ENCODE data around the gene ZNF784.
A peak's percentile ranks its signal among the peaks of the same experiment; 100 is the strongest.

Gene ZNF784

DNA sequence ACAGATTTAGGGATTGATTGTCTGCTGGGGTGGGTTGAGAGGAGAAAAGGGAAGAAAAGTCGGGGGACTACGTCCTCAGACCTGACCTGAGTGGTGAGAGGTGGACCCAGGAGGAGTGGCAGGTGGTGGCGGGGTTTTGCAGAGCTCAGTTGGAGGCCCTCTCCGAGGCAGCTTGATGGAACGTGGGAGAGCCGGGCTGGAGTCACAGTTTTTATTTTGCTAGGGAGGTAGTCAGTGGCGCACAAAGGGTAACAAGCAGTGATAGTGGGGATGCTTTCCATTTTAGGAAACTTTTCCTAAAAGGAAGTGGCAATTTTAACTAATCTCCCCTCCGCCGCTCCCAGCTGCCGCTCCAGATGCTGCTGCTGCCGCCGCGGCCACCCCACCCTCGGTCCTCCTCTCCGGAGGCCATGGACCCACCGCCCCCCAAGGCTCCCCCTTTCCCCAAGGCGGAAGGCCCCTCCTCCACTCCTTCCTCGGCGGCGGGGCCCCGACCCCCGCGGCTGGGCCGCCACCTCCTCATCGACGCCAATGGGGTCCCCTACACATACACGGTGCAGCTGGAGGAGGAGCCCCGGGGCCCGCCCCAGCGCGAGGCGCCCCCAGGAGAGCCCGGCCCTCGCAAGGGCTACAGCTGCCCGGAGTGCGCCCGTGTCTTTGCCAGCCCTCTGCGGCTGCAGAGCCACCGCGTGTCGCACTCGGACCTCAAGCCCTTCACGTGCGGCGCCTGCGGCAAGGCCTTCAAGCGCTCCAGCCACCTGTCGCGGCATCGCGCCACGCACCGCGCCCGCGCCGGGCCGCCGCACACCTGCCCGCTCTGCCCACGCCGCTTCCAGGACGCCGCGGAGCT is 18.0 kb upstream of the ZNF784 start:
- peak; percentile 48 for DNase-seq

DNA sequence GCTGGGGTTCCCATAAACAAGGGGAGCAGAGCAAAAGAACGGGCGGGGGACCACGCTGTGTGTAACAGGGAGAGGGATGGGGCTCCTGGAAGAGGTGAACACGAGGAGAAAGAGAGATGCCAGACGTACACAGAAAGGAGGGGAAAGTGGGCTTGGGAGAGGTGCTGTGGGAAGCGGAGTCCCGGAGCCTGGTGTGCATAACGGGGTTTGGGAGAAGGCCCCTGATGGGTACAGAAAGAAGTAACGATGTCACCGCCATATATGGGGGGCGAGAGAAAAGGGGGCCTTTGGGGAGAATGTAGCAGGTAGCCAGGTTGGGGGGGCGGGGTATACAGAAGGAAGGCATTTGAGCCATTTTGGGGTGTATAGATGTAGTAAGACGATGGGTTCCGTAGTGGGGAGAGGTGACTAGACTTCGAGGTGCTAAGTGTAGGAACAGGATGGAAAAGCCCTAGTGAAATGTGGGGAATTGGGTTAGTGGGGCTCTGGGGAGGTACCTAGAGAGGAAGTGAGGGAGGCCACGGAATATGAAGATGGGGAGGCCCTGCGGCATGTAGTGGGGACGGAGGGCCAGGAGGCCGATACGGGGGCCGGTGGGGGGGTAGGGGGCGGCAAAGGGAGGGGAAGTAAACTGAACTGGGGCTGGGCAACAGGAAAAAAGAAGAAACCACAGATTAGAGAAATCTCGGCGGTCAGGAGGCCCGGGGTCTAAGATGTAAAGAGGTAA is 17.2 kb upstream of the ZNF784 start:
- DNase-seq: peak; percentile 48

DNA sequence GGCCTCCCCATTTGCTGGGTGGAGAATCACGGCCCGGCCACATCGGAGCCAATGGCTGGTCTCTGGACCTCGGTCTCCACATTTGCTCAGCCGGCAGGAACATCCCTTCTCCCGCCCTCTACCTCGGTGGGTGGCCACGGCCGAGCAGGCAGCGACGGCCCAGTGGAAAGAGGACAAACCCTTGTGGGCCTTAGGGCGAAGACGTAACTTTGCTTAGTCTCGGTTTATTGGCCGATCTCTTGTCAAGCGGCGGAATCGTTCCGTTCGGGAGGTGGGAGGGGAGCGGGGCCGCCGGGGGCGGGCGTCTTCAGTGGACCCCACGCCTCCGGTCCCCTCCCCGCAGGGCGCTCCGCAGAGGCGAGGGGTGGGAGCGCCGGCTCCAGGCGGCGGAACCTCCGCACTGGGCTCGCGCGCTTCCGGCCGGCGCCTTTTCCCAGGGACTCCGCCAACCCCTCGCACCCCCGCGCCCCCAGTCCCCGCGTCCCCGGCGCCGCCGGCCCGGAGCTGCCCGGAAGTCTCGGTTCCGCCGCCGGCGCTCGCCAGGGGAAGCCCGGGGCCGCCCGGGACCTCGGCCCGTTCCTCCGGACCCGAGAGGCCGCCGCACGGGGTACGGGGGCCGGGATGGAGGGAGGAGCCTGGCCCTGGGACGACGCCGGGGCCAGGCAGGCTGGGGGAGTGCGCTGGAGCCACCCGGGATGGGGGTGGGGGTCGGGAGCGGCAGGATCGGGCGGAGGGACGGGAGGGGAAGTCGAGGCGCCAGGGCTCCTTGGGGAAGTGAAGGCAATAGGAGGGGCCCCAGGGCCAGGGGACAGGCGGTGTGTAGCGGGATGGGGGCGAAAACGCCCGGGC is 16.4 kb upstream of the ZNF784 start, which contains the start of gene ZNF580:
ZNF580 (plus strand) TSS at position 426 of the 849 bp plus-strand sequence. CDS start 1,507 bp downstream, outside the sequence.
- DNase-seq: peak; percentile 86

DNA sequence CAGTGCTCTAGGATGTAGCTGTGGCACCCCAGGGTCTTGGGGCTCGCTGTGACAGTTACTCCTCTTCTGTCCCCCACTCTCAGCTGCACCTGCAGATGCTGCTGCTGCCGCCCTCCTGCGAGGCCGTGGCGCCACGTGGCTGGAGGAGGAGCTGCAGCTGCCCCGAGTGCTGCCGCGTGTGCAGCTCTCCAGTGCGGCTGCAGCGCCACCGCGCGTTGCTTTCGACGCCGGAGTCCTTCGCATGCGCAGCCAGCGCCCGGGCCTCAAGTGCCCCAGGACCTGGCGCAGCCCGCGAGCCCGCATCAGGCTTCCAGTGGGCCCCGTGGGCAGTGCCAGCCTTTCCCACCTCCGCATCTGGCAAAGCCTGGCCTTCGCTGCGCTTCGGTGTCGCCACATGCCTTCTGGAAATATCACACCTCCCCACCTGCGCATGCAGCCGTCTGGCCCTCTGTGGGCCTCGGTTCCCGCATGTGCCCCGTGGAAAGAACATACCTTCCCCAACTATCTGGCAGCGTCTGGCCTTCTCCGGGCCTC is 15.7 kb upstream of the ZNF784 start:
- peak; percentile 88 for DNase-seq

DNA sequence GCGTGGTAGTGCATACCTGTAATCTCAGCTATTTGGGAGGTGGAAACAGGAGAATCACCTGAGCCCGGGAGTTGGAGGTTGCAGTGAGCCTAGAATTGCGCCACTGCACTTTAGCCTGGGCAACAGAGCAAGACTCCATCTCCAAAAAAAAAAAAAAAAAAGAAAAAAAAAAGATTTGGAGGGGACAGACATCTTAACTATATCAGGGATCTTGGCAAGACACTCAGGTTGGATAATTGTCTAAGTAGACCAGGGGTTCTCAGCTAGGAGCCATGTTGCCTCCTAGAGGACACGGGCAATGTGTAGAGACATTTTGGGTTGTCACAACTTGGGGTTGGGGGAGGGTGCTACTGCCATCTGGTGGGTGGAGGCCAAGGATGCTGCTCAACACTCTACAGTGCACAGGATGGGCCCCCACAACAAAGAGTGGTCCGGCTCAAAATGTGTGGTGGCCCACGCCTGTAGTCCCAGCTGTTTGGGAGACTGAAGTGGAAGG is 14.5 kb upstream of the ZNF784 start:
- peak; percentile 89 for DNase-seq

DNA sequence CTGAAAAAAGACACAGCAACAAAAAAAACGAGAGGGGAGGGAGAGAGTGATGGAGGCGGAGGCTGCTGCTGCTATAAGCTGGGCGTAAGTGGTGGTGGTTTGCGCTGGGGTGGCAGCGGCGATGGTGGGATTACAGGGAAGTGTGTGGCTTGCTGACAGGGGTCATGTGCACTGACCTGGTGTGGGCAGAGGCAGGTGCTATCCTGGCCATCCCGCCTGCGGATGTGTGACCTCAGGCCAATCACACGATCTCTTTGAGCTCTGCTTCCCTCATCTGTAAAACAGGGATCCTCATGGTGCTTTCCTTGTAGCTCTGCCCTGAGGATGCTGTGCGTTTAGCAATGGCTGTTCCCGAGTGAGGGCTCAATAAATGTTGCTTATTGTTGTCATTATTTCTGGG is 13.2 kb upstream of the ZNF784 start:
- no peak for DNase-seq

DNA sequence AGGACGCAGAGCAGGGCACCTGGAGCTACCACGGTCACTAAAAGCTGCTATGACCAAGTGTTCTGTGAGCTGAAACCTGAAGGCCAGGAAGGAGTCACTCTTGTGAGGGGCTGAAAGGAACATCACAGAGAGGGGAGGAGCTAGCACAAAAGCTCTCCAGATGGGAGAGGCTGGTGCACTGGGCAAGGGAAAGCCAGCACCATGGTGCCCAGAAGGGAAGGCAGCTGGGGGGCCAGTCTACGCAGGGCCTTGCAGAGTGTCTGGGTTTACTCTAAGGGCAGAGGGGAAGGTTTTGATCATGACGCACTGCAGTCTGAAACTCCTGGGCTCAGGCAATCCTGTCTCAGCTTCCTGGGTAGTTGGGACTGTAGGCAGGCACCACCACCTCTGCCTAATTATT is 12.4 kb upstream of the ZNF784 start:
- DNase-seq: no peak

DNA sequence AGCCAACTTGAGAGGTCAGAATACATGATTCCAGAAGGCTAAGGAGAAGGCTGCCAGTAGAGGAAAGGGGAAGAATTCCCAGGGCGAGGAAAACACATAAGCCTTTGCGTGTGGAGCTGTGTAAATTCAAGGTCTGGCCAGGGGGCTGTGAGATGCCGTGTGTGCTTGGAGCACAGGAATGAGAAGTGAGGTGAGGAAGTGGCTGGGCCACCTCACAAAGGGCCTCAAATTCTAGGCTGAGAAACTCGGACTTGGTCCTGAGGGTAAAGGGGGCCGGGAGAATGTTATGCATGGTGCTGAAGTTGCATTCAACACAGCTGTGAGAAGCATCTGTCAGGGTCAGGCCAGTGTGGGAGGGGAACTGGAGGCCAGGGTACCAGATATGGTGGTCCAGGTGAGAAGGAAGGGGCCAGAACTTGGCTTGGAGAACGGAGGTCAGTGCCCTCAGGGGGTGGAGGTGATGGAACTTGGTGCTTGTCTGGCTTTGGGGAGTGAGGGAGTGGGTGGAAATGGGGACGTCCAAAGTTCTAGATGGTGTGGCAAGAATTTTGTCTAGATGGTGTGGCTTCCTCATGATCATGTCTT is 11.6 kb upstream of the ZNF784 start:
- DNase-seq: no peak

DNA sequence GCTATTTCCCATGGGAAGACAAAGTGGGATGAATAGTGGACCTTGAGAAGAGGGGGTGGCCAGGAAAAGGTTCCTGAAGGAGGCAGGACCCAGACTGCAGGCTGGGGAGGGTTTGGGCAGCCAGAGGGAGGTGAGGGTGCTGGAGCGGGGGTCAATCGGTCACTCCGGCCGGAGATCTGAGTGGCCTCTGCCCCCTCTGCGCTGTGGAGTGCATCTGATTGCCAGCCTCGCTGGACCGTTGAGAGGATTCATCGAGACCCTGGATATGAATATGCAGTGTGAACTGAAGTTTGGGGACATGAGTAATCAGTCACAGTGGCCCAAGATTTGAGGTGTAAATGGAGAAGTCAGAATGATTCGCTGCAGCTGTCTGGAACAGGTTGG is 11.0 kb upstream of the ZNF784 start:
- DNase-seq: no peak

DNA sequence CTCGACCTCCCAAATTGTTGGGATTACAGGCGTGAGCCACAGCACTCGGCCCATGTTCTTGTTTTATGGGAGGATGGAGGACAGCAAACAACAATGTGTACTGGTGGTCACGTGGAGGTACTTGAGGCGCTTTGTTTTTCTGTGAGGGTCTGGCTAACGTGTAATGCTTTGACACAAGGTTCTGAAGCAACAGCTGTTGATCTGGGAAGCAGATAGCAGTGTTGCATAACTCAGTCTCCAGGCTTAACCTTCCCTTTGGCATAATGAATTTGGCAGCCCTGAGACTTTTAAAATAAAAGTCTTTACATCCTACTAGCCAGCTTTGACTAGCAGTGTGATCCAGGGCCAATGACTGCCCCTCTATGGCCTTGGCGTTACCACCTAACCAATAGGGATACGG is 9.5 kb upstream of the ZNF784 start:
- DNase-seq: peak; percentile 78

DNA sequence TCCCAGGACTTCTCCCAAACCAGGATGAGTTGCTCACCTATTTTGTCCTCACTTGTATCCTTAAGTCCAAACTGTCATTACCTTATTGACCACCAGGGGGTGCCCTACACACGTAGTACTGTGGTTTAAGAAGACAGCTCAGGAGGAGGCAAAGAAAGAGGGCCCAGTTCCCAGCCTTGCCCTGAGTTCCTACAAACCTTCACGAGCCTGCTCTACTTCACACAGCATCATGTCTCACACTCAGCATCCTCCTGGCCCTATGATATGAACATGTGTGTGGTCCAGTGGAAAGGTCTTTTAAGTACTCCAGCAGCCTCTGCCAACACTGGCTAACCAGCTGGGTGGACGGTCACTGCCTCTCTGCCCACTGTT is 8.1 kb upstream of the ZNF784 start:
- peak; percentile 97 for DNase-seq

DNA sequence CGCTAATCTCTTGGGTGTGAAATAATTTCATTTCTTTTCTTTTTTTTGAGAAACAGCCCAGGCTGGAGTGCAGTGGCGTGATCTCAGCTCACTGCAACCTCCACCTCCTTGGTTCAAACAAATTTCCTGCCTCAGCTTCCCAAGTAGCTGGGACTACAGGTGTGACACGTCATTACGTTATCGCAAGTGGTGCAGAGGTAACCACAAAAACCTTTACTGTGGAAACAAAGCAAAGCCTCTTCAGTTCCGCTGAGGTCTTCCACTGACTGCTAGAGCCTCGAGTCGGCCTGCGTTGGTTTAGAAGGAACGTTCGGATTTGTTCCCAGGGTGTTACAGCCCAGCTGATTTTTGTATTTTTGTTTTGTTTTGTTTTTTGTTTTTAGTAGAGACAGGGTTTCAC is 2.0 kb upstream of the ZNF784 start:
- DNase-seq: no peak

DNA sequence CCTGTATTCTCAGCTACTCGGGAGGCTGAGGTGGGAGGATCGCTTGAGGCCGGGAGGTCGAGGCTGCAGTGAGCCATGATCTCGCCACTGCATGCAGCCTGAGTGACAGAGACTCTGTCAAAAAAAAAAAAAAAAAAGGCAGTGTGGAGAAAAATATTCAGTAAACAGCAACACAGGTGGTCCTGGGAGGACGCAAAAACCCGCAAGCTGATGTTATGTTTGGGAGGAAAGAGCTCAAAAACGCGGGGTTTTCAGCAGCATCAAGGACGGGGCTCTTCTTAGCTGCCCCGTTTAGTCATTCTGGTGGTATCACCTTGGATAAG is 599 bp upstream of the ZNF784 start:
- no peak for DNase-seq

DNA sequence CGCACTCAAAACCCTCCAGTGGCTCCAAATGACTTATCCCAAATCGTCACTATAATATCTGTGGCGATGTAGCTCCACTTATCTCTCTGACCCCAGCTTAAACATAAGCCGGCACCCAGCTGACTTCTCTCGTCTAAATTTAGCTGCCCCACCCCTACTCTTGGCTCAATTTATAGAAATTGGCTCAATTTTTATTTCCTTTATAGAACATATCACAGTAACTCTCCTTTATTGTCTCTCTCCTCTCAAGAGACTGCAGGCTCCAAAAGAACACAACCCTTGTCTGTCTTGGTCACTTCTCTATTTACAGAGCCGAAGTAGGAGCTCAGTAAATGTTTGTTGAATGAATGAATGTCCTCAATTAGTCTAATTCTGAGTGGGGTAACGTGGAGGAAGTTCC is 805 bp downstream of the ZNF784 start:
- peak; percentile 46 for DNase-seq

DNA sequence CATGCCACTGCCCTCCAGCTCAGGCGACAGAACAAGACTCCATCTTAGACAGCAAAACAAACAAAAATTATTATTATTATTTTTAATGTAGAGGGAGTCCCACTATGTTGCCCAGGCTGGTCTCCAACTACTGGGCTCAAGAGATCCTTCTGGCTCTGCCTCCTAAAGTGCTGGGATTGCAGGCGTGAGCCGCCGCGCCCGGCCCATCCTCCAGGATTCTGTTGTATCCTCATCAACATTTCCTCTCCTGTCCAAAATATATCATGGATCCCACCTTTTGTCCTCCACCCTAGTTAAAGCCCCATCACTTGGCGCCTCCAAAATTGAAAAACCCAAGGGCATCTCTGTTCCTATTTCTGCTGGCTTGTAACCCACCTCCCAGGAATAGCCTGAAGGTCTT is 1.2 kb downstream of the ZNF784 start:
- DNase-seq: no peak

DNA sequence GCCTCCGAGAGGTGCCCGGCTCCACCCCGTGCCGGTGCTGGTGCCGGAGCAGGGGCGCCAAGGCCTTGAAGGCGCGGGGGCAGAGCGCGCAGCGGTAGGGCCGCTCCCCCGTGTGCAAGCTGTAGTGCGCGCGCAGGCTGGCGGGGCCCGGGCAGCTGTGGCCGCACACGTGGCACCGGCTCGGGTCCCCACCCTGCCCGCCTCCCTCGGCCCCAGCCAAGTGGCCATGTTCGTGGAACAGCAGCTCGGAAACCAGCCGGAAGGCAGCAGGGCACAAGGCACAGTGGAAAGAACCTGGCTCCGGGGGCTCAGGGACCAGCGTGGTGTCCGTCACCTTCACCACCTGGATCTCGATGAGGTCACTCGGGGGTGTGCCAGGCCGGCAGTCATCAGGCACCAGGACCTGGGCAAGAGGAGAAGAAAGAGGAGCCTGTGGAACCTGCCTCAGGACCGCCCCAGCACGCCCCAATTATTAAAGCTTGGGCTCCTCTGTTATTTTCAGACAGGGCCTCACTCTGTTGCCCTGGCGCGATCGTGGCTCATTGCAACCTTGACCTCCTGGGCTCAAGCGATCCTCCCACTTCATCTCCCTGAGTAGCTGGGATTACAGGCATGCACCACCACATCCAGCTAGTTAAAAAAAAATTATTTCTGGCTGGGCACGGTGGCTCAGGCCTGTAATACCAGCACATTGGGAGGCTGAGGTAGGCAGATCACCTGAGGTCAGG is 2.0 kb downstream of the ZNF784 start:
- DNase-seq: no peak

DNA sequence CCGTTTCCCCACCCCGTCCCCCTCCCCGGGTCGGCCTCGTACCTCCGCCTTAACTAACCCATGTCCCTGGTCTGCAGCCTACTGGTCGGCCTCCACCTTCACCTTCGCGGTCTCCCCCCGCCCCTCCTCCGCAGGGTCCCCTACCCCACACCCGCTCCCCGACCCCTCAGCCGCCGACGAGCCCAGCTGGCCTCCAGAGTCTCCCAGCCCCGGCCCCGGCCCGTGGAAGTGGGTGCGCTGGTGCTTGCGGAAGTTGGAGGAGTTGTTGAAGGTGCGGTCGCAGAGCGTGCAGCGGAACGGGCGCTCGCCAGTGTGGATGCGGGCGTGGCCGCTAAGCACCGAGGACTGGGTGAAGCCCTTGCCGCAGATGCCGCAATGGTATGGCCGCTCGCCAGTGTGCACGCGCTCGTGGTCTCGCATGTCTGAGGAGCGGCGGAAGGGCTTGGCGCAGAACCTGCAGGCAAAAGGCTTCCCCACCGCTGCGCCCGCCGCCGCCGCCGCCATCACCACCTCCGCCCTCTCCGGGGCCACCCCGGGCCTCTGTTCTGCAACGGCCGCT is 2.6 kb downstream of the ZNF784 start:
- no peak for DNase-seq

DNA sequence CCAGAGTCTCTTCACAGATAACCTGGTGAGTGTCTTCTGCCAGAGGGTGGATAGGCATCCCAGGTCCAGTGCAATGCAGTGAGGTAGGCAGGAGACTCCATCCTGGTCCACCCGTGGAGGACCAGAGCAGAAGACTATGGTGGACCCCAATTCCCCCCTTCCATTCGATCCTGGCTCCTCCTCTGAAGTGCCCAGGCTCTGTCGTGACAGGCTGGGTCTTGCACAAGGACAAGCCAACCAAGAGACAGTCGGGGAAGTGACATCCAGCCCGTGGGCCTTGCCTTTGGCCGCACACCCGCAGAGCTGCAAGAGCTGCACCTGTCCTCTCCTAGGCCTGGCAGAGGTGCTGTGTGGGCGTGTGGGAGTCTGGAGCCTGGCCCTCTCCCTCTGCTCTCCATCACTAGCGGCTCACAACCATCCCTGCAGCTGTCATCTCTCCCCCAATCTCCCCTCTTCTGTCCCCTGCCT is 3.1 kb downstream of the ZNF784 start:
- DNase-seq: no peak

DNA sequence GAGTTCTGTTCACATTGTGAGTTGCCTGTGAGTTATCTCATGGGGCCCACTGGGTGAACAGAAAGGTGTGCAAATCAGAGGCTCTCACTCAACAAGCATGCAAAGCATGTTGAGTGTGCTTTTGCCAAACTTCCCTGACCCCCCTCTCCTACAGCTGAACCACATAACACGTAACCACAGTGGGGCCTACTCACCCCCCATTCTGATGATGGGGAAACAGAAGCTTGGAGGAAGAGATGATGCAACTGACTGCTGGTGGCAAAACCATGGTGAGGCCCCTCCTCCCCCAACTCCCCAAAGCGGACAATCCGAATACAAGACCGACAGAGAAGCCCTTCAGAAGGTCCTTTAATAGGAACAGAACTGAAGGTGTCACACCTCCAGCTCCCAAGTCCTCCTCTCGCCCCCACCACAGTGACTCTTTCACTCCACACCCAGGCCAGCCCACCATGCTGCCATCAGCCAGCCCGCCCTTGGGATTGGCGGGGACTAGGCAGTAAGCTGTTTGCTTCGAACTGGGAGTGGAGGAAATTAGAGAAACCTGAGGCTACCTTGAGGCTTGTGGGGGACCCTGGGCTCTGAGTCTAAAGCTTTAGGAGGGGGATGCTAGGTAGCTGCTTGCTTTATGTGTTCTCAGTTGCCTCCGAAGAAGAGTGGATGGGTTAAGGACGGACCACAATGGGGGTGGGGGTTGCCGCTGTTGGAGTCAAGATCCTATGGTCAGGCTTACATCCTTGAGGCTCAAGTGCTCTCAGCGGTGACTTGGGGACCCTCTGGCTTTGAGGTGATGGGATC is 3.8 kb downstream of the ZNF784 start:
- peak; percentile 88 for DNase-seq

DNA sequence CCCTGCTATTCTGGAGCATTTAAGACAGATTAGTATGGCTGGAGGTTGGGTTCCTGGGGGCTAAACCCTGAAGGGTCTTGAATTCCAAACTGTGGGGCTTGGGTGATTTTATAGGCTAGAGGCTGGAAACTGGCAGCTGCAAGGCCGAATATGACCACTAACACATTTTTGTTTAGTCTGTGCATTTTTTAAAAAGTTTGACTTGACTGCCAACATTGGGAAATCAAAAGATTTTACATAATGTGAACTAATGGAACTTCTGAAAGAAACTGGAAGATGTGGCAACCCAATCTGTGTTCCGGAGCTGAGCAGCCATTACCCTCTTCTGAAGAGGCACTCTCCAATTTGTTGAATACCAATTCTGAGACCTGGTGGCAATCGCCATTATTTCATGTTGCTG is 5.1 kb downstream of the ZNF784 start:
- DNase-seq: no peak

DNA sequence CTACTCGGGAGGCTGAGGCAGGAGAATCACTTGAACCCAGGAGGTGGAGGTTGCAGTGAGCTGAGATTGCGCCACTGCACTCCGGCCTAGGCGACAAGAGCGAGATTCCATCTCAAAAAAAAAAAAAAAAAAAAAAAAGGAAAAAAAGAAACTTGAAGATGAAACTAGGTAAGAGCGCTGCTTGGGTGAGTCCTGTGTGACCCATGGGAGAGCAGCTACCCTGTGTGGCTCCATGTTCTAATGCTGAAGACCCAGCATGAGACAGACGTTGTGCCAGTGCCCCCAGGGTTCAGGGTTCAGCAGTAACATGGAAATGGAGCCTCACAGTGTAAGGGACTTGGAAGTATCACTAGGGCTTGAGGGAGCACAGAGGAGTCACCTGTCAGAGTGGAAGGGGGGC is 5.9 kb downstream of the ZNF784 start:
- no peak for DNase-seq
